Erythroblast (primary cell): ENCODE results near the gene DUSP7.

Experiments used
- DNase-seq, 2 experiments: peaks; one replicate each; lab custom pipeline; 2025; lab: John Stamatoyannopoulos, UW
- GATA1 ChIP-seq: IDR thresholded peaks from 2 replicates; pipeline ENCODE4 v1.6.1; 2011; ENCODE audit warnings: low read depth, mild to moderate bottlenecking, control low read depth, low read length, moderate library complexity
- POLR2A ChIP-seq: IDR thresholded peaks from 2 replicates; pipeline ENCODE4 v1.6.1; 2011; ENCODE audit warnings: mild to moderate bottlenecking, low read length

The DUSP7 gene

GRCh38 chr3:52080830-52081719, 24.7 kb upstream of the DUSP7 start:
- TF ChIP-seq POLR2A (no peak), GATA1 (no peak)
- DNase-seq = no peak

GRCh38 chr3:52079958-52080357, 23.6 kb upstream of the DUSP7 start:
- TF ChIP-seq GATA1 = no peak
- no peak for TF ChIP-seq POLR2A
- no peak for DNase-seq

- no peak for DNase-seq
- TF ChIP-seq POLR2A = no peak
- no peak for TF ChIP-seq GATA1
Measured at GRCh38 chr3:52078781-52079560, 22.6 kb upstream of the DUSP7 start.

- TF ChIP-seq GATA1 = no peak
- TF ChIP-seq POLR2A = no peak
- no peak for DNase-seq
Measured at GRCh38 chr3:52077925-52078324, 21.6 kb upstream of the DUSP7 start.

GRCh38 chr3:52076896-52077780, 20.8 kb upstream of the DUSP7 start:
- TF ChIP-seq POLR2A = no peak
- no peak for TF ChIP-seq GATA1
- DNase-seq = no peak

- no peak for DNase-seq
- TF ChIP-seq GATA1 (no peak), POLR2A (no peak)
Measured at GRCh38 chr3:52073490-52073889, 17.1 kb upstream of the DUSP7 start.

- TF ChIP-seq POLR2A (no peak), GATA1 (no peak)
- no peak for DNase-seq
Measured at GRCh38 chr3:52072471-52072870, 16.1 kb upstream of the DUSP7 start.

- DNase-seq = no peak
- no peak for TF ChIP-seq POLR2A
- TF ChIP-seq GATA1 = no peak
Measured at GRCh38 chr3:52072020-52072419, 15.6 kb upstream of the DUSP7 start.

GRCh38 chr3:52070724-52071621, 14.6 kb upstream of the DUSP7 start:
- no peak for TF ChIP-seq POLR2A
- TF ChIP-seq GATA1 = no peak
- no peak for DNase-seq

GRCh38 chr3:52069855-52070254, 13.5 kb upstream of the DUSP7 start:
- no peak for DNase-seq
- TF ChIP-seq POLR2A (no peak), GATA1 (no peak)

GRCh38 chr3:52069135-52069534, 12.8 kb upstream of the DUSP7 start:
- TF ChIP-seq GATA1 (no peak), POLR2A (no peak)
- no peak for DNase-seq

GRCh38 chr3:52068730-52069129, 12.4 kb upstream of the DUSP7 start:
- DNase-seq = no peak
- no peak for TF ChIP-seq POLR2A
- TF ChIP-seq GATA1 = no peak

GRCh38 chr3:52068055-52068571, 11.7 kb upstream of the DUSP7 start:
- TF ChIP-seq POLR2A = no peak
- TF ChIP-seq GATA1 = no peak
- no peak for DNase-seq
